Measurements from ENCODE around the gene PDXK.
A peak's percentile ranks its signal among the peaks of the same experiment; 100 is the strongest.

The PDXK gene

GRCh38 chr21:43790010-43790524 is 71.1 kb downstream of the PDXK start:
- peaks cover 12 to 21% of the 10 kb centered on the region in 2 experiments for H3K4me1 ChIP-seq (ENCODE audit: control insufficient read depth in 1 of 2, insufficient read depth in 1 of 2, low read depth in 1 of 2, low read length in 1 of 2)

GRCh38 chr21:43792406-43792805 is 73.5 kb downstream of the PDXK start:
- Histone ChIP-seq H3K27me3 (no peaks in the 10 kb centered on the region), H3K4me1 (ENCODE audit: control insufficient read depth in 1 of 2, insufficient read depth in 1 of 2, low read depth in 1 of 2, low read length in 1 of 2) (peaks cover 12 to 21% of the 10 kb centered on the region in 2 experiments), H3K27ac (no peak overlapping the region), H3K36me3 (peaks cover 32% of the 10 kb centered on the region), H3K4me3 (ENCODE audit: low read depth in 1 of 2, low read length in 1 of 2) (no peak overlapping the region), H3K9me3 (no peaks in the 10 kb centered on the region)
- no peak for TF ChIP-seq CTCF (IDR thresholded peaks at IDR 0.05)

More at GRCh38 chr21:43790010-43790524, 71.1 kb downstream of the PDXK start:
- no peaks in the 10 kb centered on the region for H3K27me3 ChIP-seq
- H3K36me3 ChIP-seq: peaks cover 20% of the 10 kb centered on the region
- peak overlapping the region; percentile 79 for H3K27ac ChIP-seq
- H3K9me3 ChIP-seq: no peaks in the 10 kb centered on the region
- H3K4me3 ChIP-seq (ENCODE audit: low read depth in 1 of 2, low read length in 1 of 2): peak overlapping the region; percentile 82 to 89
- no peak for TF ChIP-seq CTCF (IDR thresholded peaks at IDR 0.05)

GRCh38 chr21:43793243-43793642 is 74.3 kb downstream of the PDXK start:
- no peaks in the 10 kb centered on the region for H3K9me3 ChIP-seq
- H3K27me3 ChIP-seq: no peaks in the 10 kb centered on the region
- no peak overlapping the region for H3K27ac ChIP-seq
- no peak overlapping the region for H3K4me3 ChIP-seq (ENCODE audit: low read depth in 1 of 2, low read length in 1 of 2)
- peaks cover 12 to 17% of the 10 kb centered on the region in 2 experiments for H3K4me1 ChIP-seq (ENCODE audit: control insufficient read depth in 1 of 2, insufficient read depth in 1 of 2, low read depth in 1 of 2, low read length in 1 of 2)
- TF ChIP-seq CTCF (IDR thresholded peaks at IDR 0.05): no peak
- H3K36me3 ChIP-seq: peaks cover 41% of the 10 kb centered on the region

GRCh38 chr21:43794311-43794710 is 75.4 kb downstream of the PDXK start:
- no peak for TF ChIP-seq CTCF (IDR thresholded peaks at IDR 0.05)
- H3K4me3 ChIP-seq (ENCODE audit: low read depth in 1 of 2, low read length in 1 of 2): no peak overlapping the region
- peaks cover 9 to 10% of the 10 kb centered on the region in 2 experiments for H3K4me1 ChIP-seq (ENCODE audit: control insufficient read depth in 1 of 2, insufficient read depth in 1 of 2, low read depth in 1 of 2, low read length in 1 of 2)
- no peak overlapping the region for H3K27ac ChIP-seq
- no peaks in the 10 kb centered on the region for H3K27me3 ChIP-seq
- H3K36me3 ChIP-seq: peaks cover 49% of the 10 kb centered on the region
- H3K9me3 ChIP-seq: no peaks in the 10 kb centered on the region

GRCh38 chr21:43794857-43795256 is 75.9 kb downstream of the PDXK start:
- Histone ChIP-seq H3K9me3 (no peaks in the 10 kb centered on the region), H3K4me3 (ENCODE audit: low read depth in 1 of 2, low read length in 1 of 2) (no peak overlapping the region), H3K36me3 (peaks cover 54% of the 10 kb centered on the region)

More at GRCh38 chr21:43794857-43795256, 75.9 kb downstream of the PDXK start:
- Histone ChIP-seq H3K27me3 (no peaks in the 10 kb centered on the region), H3K27ac (no peak overlapping the region), H3K4me1 (ENCODE audit: control insufficient read depth in 1 of 2, insufficient read depth in 1 of 2, low read depth in 1 of 2, low read length in 1 of 2) (peaks cover 5 to 6% of the 10 kb centered on the region in 2 experiments)
- no peak for TF ChIP-seq CTCF (IDR thresholded peaks at IDR 0.05)
